KBM-7 (cell line): ENCODE data around the gene AMFR.

Source experiments
- DNase-seq: peaks from one replicate; pipeline ENCODE4 v3.0.0-alpha.2; 2015
- in situ Hi-C: fragments of 300-500 bp; cut with MboI; formaldehyde crosslinking; loops from 2 replicates; pipeline ENCODE4 v1.14.3; 2020; ENCODE audit warnings: low sequenced_read_pairs, low pct_unique_long_range_greater_than_20kb, mixed read lengths

AMFR gene

GRCh38 chr16:56425439-56425832 lies at the start of gene AMFR:
Gene AMFR, minus strand, starts transcription at chr16:56425545. Its CDS starts 218 bp downstream, at chr16:56425327.
- in situ Hi-C loops = no loop called here
- peak; percentile 60 for DNase-seq

- DNase-seq = no peak
- in situ Hi-C loops = no loop called here
Measured at GRCh38 chr16:56470666-56471065, 45.3 kb upstream of the AMFR start.

GRCh38 chr16:56470232-56470631 lies 44.9 kb upstream of the AMFR start:
- no peak for DNase-seq
- in situ Hi-C loops = no loop called here

GRCh38 chr16:56469748-56470147 lies 44.4 kb upstream of the AMFR start:
- in situ Hi-C loops = no loop called here

GRCh38 chr16:56468800-56469199 lies 43.5 kb upstream of the AMFR start:
- no peak for DNase-seq
- in situ Hi-C loops = no loop called here

More at GRCh38 chr16:56469748-56470147, 44.4 kb upstream of the AMFR start:
- DNase-seq = no peak

- in situ Hi-C loops = no loop called here
Measured at GRCh38 chr16:56466344-56466743, 41.0 kb upstream of the AMFR start.

GRCh38 chr16:56463153-56463552 lies 37.8 kb upstream of the AMFR start:
- DNase-seq = no peak
- in situ Hi-C loops = no loop called here

More at GRCh38 chr16:56466344-56466743, 41.0 kb upstream of the AMFR start:
- no peak for DNase-seq

- in situ Hi-C loops = no loop called here
- DNase-seq = no peak
Measured at GRCh38 chr16:56462064-56462796, 36.9 kb upstream of the AMFR start.

- in situ Hi-C loops = no loop called here
- no peak for DNase-seq
Measured at GRCh38 chr16:56460101-56460500, 34.8 kb upstream of the AMFR start.

GRCh38 chr16:56457927-56458470 lies 32.7 kb upstream of the AMFR start:
- no peak for DNase-seq
- in situ Hi-C loops = no loop called here

GRCh38 chr16:56451753-56452689 lies 26.7 kb upstream of the AMFR start:
- in situ Hi-C loops = no loop called here
- DNase-seq = no peak

GRCh38 chr16:56450986-56451752 lies 25.8 kb upstream of the AMFR start, which contains the start of the genes NUDT21 and OGFOD1:
Gene NUDT21, minus strand, starts transcription at chr16:56451332. Its CDS starts 130 bp downstream, at chr16:56451202.
Gene OGFOD1, plus strand, starts transcription at chr16:56451554. Its CDS starts 59 bp downstream, at chr16:56451613.
- DNase-seq = peak; percentile 98
- in situ Hi-C loops = no loop called here

GRCh38 chr16:56450275-56450985 lies 25.1 kb upstream of the AMFR start:
- peak; percentile 18 for DNase-seq

GRCh38 chr16:56448005-56448404 lies 22.7 kb upstream of the AMFR start:
- in situ Hi-C loops = no loop called here
- DNase-seq = no peak

More at GRCh38 chr16:56450275-56450985, 25.1 kb upstream of the AMFR start:
- in situ Hi-C loops = no loop called here

- DNase-seq = no peak
- in situ Hi-C loops = no loop called here
Measured at GRCh38 chr16:56447286-56447685, 21.9 kb upstream of the AMFR start.

- no peak for DNase-seq
- in situ Hi-C loops = no loop called here
Measured at GRCh38 chr16:56438038-56438437, 12.7 kb upstream of the AMFR start.

- in situ Hi-C loops = no loop called here
- no peak for DNase-seq
Measured at GRCh38 chr16:56436258-56436657, 10.9 kb upstream of the AMFR start.

- in situ Hi-C loops = no loop called here
- DNase-seq = no peak
Measured at GRCh38 chr16:56428091-56428490, 2.7 kb upstream of the AMFR start.
